HG02571 (cell line): ENCODE data around the gene ZC3HAV1L.
"Not testable (repeated sequence)": the region's sequence is repeated elsewhere in the genome, so short reads cannot be mapped to it uniquely, and the experiment has no call there.

ENCODE experiments used
- ATAC-seq: cut with Tn5 transposase; IDR thresholded peaks from one replicate; pipeline ENCODE4 v1.9.1; 2021; ENCODE audit warnings: mild to moderate bottlenecking, moderate library complexity; ENCODE audit not compliant: unreplicated experiment

ZC3HAV1L gene

GRCh38 chr7:139035586-139036353 lies at the start of gene ZC3HAV1L:
TSS of gene ZC3HAV1L (minus strand) at chr7:139036042. CDS start at chr7:139036017, 25 bp downstream.
- ATAC-seq, result peak; percentile 79

- no peak for ATAC-seq
Measured at GRCh38 chr7:139084709-139085108, 48.9 kb upstream of the ZC3HAV1L start.

GRCh38 chr7:139081584-139081983 lies 45.7 kb upstream of the ZC3HAV1L start:
- no peak for ATAC-seq

- no peak for ATAC-seq
Measured at GRCh38 chr7:139080905-139081304, 45.1 kb upstream of the ZC3HAV1L start.

GRCh38 chr7:139079861-139080260 lies 44.0 kb upstream of the ZC3HAV1L start:
- no peak for ATAC-seq

GRCh38 chr7:139078911-139079310 lies 43.1 kb upstream of the ZC3HAV1L start:
- ATAC-seq, result no peak

GRCh38 chr7:139078399-139078798 lies 42.6 kb upstream of the ZC3HAV1L start:
- ATAC-seq, result no peak

GRCh38 chr7:139077706-139078105 lies 41.9 kb upstream of the ZC3HAV1L start:
- not testable (repeated sequence) for ATAC-seq

- ATAC-seq, result no peak
Measured at GRCh38 chr7:139075871-139076686, 40.2 kb upstream of the ZC3HAV1L start.

- peak; percentile 77 for ATAC-seq
Measured at GRCh38 chr7:139075031-139075652, 39.3 kb upstream of the ZC3HAV1L start.

- ATAC-seq, result no peak
Measured at GRCh38 chr7:139072796-139073195, 37.0 kb upstream of the ZC3HAV1L start.

- no peak for ATAC-seq
Measured at GRCh38 chr7:139071680-139072079, 35.8 kb upstream of the ZC3HAV1L start.

- no peak for ATAC-seq
Measured at GRCh38 chr7:139068544-139069399, 32.9 kb upstream of the ZC3HAV1L start.

- no peak for ATAC-seq
Measured at GRCh38 chr7:139066315-139066714, 30.5 kb upstream of the ZC3HAV1L start.

- ATAC-seq, result no peak
Measured at GRCh38 chr7:139065323-139065722, 29.5 kb upstream of the ZC3HAV1L start.

- no peak for ATAC-seq
Measured at GRCh38 chr7:139061416-139061815, 25.6 kb upstream of the ZC3HAV1L start.

GRCh38 chr7:139060695-139061237 lies 24.9 kb upstream of the ZC3HAV1L start:
- no peak for ATAC-seq

- ATAC-seq, result no peak
Measured at GRCh38 chr7:139059905-139060304, 24.1 kb upstream of the ZC3HAV1L start.

GRCh38 chr7:139058943-139059342 lies 23.1 kb upstream of the ZC3HAV1L start:
- no peak for ATAC-seq

- ATAC-seq, result no peak
Measured at GRCh38 chr7:139055674-139056073, 19.8 kb upstream of the ZC3HAV1L start.
